DOHH2 (cell line): ENCODE results near the gene NEURL2.

ENCODE experiments used
- CTCF ChIP-seq: fragments of 200-600 bp; sonication (generic); IDR thresholded peaks from one replicate; pipeline ENCODE4 v1.5.1; 2014; ENCODE audit warnings: antibody characterized with exemption, mild to moderate bottlenecking, low read depth, low read length; ENCODE audit not compliant: poor library complexity, severe bottlenecking
- EZH2phosphoT487 ChIP-seq: fragments of 200-600 bp; sonication (generic); IDR thresholded peaks from 2 replicates; pipeline ENCODE4 v1.6.1; 2017; ENCODE audit warnings: borderline replicate concordance, mild to moderate bottlenecking, antibody characterized with exemption, low read length, moderate library complexity, mixed read lengths

DNA sequence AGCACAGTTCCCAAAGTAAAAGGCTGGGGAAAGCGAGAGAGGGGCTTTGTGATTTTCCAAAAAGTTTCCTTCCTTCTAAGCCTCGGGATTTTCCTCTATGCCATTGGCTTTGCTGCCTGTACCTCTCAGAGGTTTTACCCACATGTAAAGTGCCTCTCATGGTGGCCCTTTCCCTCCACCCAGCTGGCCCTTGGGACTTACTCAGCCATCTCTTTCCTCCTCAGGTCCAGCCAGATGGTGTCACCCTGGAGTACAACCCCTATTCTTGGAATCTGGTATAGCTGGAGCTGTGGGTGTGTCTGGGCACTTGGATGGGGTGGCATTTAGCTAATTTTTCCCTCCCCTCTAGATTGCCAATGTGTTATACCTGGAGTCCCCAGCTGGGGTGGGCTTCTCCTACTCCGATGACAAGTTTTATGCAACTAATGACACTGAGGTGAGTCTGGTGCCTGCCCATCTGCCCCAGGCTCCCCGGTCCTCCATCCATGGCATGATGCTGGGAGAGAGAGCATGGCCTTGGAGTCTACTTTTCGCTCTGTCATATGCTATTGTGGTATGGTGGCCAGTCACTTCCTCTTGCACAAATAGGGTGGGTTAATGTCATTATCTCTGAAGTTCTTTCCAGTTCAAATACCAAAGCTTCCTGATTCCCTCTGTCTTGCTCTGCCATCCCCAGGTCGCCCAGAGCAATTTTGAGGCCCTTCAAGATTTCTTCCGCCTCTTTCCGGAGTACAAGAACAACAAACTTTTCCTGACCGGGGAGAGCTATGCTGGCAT, 1.2 kb upstream of the NEURL2 start:
- TF ChIP-seq CTCF (no peak), EZH2phosphoT487 (no peak)
